ENCODE results near the gene ELL2.

DNA sequence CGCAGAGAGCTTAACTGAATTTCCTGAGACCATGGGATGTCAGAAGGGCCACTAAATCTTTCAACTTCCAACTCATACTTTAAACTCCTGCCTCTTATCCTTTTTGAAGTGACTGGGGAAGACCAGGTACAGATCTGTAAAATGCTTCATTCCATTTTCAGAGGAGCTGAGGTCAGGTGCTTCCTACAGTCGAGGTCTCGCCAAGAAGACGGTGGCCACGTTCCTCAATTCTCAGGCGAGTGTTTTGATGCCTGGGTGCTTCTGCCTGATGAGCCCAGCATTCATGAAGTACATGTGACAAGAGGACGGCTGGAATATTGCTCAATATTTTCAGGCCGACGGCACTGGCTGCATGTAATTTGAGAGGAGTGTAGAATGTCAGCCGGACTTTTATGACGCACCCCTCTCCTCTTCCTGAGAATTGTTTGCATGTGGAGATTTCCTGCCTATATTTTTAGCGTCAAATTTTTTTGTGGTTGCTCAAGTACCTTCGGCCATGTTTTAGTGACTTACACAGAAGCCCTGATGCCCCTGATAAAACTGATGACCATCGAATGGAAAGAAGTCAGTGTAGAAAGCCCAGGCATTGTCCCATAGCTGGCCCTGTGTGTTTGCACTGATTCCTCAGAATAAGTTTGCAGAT lies 100.3 kb downstream of the ELL2 start:
- no peak for TF ChIP-seq POLR2A (IDR thresholded peaks at IDR 0.05; ENCODE audit: low read length)
- no peak for TF ChIP-seq GATA1 (IDR thresholded peaks at IDR 0.05; ENCODE audit: low read depth, low read length)

Data from erythroblast (primary cell).